Fibroblast of mammary gland (primary cell): ENCODE data around the gene ATP8B2.

Source experiments
- DNase-seq: peaks from one replicate; pipeline ENCODE4 v3.0.0-alpha.2; 2010; ENCODE audit warnings: low read depth
- H3K4me3 ChIP-seq: 2 replicates; pipeline ENCODE4 v1.5.1; 2011; ENCODE audit warnings: low read depth, mild to moderate bottlenecking, low read length, moderate library complexity; ENCODE audit not compliant: control insufficient read depth
- TF ChIP-seq, protein P1 (sequence below): conservative IDR thresholded peaks from 2 replicates; pipeline ENCODE4 v1.5.1; 2011; ENCODE audit warnings: low read depth, low read length, inconsistent platforms; ENCODE audit not compliant: control insufficient read depth, insufficient read depth

ATP8B2 gene

DNA sequence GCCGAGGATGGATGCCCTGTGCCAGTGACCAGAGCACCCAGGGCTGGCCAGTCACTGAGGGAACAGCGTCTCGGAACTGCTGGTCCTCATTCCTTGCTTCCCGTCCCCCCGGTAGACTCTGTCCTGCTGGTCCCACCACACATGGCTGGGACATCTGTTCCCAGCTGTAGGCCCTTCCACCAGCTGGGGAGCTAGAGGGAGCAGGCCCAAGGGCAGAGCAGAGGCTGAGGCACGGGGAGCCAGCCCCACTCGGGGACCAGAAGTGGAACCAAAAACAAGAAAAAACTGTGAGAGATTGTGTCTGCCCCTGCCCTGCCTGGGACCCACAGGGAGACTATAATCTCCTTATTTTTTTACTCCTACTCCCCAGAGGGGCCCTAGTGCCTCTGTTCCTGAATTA is 23.8 kb downstream of the ATP8B2 start:
- no peak overlapping the region for H3K4me3 ChIP-seq
- TF ChIP-seq, protein P1, sequence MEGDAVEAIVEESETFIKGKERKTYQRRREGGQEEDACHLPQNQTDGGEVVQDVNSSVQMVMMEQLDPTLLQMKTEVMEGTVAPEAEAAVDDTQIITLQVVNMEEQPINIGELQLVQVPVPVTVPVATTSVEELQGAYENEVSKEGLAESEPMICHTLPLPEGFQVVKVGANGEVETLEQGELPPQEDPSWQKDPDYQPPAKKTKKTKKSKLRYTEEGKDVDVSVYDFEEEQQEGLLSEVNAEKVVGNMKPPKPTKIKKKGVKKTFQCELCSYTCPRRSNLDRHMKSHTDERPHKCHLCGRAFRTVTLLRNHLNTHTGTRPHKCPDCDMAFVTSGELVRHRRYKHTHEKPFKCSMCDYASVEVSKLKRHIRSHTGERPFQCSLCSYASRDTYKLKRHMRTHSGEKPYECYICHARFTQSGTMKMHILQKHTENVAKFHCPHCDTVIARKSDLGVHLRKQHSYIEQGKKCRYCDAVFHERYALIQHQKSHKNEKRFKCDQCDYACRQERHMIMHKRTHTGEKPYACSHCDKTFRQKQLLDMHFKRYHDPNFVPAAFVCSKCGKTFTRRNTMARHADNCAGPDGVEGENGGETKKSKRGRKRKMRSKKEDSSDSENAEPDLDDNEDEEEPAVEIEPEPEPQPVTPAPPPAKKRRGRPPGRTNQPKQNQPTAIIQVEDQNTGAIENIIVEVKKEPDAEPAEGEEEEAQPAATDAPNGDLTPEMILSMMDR, result no peak

DNA sequence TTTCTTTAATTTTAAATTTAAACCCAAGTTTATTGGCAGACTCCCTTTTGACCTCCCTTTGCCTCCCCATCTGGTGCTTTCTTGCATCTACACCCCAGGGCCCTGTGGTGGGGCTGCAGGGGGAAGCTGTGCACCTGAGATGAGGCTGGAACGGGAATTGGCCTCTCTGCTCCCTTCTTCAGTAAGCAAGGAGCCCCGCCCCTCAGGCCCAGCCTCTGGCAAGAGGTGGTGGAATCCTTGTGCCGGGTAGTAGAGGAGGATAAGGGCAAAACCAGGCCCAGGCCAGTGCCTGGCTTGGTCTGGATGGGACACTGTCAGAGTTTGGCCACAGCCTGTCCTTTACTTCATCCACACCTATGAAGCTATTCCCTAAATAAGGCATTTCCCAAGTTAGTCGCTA is 25.1 kb downstream of the ATP8B2 start:
- H3K4me3 ChIP-seq, result no peak overlapping the region
- no peak for DNase-seq
- TF ChIP-seq, protein P1, result no peak

More for the DNA sequence above, 23.8 kb downstream of the ATP8B2 start:
- DNase-seq, result no peak

DNA sequence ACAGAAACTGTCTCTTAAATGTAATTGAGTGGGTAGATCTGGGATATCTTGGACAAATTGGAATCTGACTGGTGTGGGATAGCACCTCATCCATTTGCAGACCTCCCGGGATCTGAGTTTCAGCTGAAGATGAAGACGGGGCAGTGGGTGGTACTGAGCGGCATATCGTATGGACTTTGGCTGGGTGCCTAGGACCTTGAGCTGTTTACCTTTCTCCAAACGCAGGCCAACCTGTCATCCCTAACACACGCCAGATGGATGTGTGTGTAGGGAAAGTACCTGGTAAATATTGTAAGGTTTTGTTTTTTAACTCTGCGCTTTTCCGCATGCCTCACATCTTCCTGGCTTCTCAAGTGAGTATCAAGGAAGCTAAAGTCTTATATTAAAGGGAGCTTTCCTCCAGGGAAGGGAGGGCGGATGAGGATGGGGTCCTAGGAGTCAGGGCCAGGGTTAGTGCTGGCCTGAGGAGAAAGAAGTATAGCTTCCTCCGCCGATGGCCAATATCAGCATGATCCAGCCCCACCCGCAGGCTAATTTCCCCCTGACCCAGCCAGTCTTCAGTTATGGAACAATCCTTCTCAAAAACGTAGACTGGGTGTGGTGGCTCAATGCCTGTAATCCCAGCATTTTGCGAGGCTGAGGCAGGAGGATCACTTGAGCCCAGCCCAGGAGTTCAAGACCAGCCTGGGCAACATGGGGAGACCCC is 26.2 kb downstream of the ATP8B2 start:
- H3K4me3 ChIP-seq, result no peak overlapping the region
- no peak for DNase-seq
- TF ChIP-seq, protein P1, result no peak

DNA sequence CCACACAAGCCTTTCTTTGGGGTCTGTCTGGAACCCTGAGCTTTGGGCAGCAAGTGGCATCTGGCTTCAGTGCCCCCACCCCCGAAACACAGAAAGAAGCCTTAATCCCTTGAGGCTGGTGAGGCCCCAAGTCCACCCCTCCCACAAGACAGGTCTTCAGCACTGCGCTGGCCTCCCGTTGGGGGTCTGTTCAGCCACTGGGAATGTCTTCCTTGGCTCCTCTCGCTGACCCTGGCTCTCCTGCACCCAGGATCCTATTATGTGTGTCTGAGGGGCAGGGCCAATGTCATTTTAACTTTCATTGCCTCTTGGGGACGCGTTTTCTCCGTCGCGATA is 26.9 kb downstream of the ATP8B2 start:
- H3K4me3 ChIP-seq, result no peak overlapping the region
- no peak for DNase-seq
- TF ChIP-seq, protein P1, result no peak

DNA sequence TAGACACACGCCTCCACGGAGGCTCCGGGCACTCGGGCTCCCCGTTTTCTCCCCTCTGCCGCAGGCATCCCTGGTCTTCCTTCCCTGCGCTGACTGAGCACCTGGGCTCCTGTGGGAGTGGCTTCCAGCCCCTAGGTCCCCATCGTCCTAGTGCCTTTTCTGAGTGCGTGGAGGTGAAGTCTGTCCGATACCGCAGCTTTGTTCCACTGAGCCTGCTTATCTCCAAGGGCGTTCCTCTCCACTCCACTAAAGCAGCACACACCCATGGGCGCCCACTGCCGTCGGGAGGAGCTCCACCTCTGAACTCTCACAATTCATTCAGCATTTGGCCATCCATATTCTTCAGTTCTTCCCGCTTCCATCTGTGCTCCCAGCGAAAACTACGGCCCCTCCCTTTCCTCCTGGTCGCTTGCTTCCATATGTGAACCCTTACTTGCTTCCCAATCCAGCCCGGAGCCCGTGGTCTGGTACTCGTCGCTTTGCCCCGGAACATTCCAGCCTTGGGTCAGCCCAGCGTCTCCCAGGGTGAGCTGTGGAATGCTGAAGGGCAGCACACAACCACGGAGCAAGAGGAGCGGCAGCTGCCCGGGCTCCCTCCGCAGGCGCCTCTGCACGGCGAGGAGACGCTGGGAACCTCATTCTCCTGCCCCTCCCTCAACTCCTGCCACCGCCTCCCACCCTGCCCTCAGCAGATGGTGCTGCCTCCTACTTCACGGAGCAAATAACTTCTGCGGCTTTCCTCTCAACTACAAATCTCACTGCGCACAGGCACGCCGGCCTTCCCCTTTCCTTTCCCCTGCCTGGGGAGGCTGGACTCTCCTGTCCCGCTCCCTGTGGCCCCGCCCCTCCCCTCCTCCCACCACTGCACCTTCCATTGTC is 27.5 kb downstream of the ATP8B2 start:
- peak overlapping the region; percentile 39 for H3K4me3 ChIP-seq
- peak; percentile 31 for DNase-seq
- TF ChIP-seq, protein P1, result no peak

DNA sequence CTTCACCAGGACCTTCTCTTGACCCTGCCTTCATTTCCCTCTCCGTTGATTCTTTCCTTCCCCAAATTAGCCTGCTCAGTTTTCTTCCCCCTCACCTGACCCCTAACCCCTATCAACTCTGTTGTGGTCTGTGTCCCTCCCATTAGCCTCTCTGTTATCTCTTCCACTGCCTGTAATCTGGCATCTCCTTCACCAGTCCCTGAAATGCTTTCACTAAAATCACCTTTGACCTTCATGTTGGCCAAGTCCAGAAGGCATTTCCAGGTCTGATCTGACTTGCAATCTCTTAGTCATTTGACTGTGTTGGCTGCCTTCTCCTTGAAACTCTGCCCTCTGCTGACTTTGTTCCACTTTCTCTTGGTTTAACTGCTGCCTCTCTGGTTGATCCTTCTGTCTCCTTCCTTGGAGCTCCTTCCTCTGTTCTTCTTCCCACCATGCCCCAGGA is 28.2 kb downstream of the ATP8B2 start:
- no peak overlapping the region for H3K4me3 ChIP-seq
- TF ChIP-seq, protein P1, result peak; percentile 58
- DNase-seq, result peak; percentile 77
